GM18858 (cell line): Measurements from ENCODE around the gene CD14.
"Not testable (repeated sequence)": the region's sequence is repeated elsewhere in the genome, so short reads cannot be mapped to it uniquely, and the experiment has no call there.

ENCODE experiments used
- ATAC-seq: cut with Tn5 transposase; IDR thresholded peaks from one replicate; pipeline ENCODE4 v1.9.1; 2021; ENCODE audit not compliant: unreplicated experiment

The CD14 gene

GRCh38 chr5:140635291-140636257, 2.6 kb upstream of the CD14 start:
- ATAC-seq, result no peak

- ATAC-seq, result no peak
Observed at GRCh38 chr5:140634103-140634502, 1.1 kb upstream of the CD14 start.

GRCh38 chr5:140633501-140633900, 526 bp upstream of the CD14 start:
- ATAC-seq, result no peak

GRCh38 chr5:140632366-140633020, 482 bp downstream of the CD14 start:
- ATAC-seq, result peak; percentile 46

GRCh38 chr5:140631831-140632365, 1.1 kb downstream of the CD14 start:
- ATAC-seq, result peak; percentile 11

GRCh38 chr5:140631036-140631417, 1.9 kb downstream of the CD14 start:
- no peak for ATAC-seq

GRCh38 chr5:140630292-140631035, 2.5 kb downstream of the CD14 start:
- no peak for ATAC-seq

GRCh38 chr5:140628711-140629110, 4.3 kb downstream of the CD14 start:
- ATAC-seq, result no peak

GRCh38 chr5:140627972-140628371, 5.0 kb downstream of the CD14 start:
- ATAC-seq, result no peak

GRCh38 chr5:140624886-140625285, 8.1 kb downstream of the CD14 start:
- ATAC-seq, result not testable (repeated sequence)

GRCh38 chr5:140623061-140623460, 9.9 kb downstream of the CD14 start:
- ATAC-seq, result not testable (repeated sequence)

GRCh38 chr5:140622301-140622700, 10.7 kb downstream of the CD14 start:
- ATAC-seq, result no peak

- ATAC-seq, result no peak
Observed at GRCh38 chr5:140611020-140611521, 21.9 kb downstream of the CD14 start.

- ATAC-seq, result no peak
Observed at GRCh38 chr5:140609126-140609525, 23.8 kb downstream of the CD14 start.

GRCh38 chr5:140608722-140609121, 24.3 kb downstream of the CD14 start:
- no peak for ATAC-seq

- no peak for ATAC-seq
Observed at GRCh38 chr5:140607031-140607430, 25.9 kb downstream of the CD14 start.

- ATAC-seq, result no peak
Observed at GRCh38 chr5:140605879-140606278, 27.1 kb downstream of the CD14 start.

- no peak for ATAC-seq
Observed at GRCh38 chr5:140603734-140604133, 29.2 kb downstream of the CD14 start.

- ATAC-seq, result not testable (repeated sequence)
Observed at GRCh38 chr5:140603446-140603698, 29.6 kb downstream of the CD14 start.

- no peak for ATAC-seq
Observed at GRCh38 chr5:140602147-140602546, 30.8 kb downstream of the CD14 start.

GRCh38 chr5:140600096-140600495, 32.9 kb downstream of the CD14 start:
- ATAC-seq, result no peak
